Spleen (tissue), 7 donors: ENCODE measurements around the gene NELL2.

ENCODE experiments used
- POLR2A ChIP-seq, 3 donors: fragments of 450-650 bp; IDR thresholded peaks; one replicate each; pipeline ENCODE4 v1.5.1; 2017; ENCODE audit warnings: antibody characterized with exemption in 3 of 3, mild to moderate bottlenecking in 1 of 3
- POLR2AphosphoS5 ChIP-seq, 3 donors: sonication (generic); formaldehyde crosslinking; IDR thresholded peaks; one replicate each; pipeline ENCODE4 v1.5.1; 2017; ENCODE audit warnings: antibody characterized with exemption in 3 of 3
- TF ChIP-seq, protein P1 (sequence below), 11 experiments: fragments of 200-600 bp in 7 of 11; fragments of 450-650 bp in 4 of 11; sonication (generic) in 4 of 11; IDR thresholded peaks in 8 of 11; conservative IDR thresholded peaks in 3 of 11; 1 replicate in 7 of 11; 2 replicates in 4 of 11; pipeline versions ENCODE4 v1.4.0 to v1.8.0; 2016 to 2021; ENCODE audit warnings: antibody characterized with exemption in 11 of 11, inconsistent platforms in 4 of 11, mild to moderate bottlenecking in 1 of 11
- donor health status: DM: no; HTN: no; CAD: no; lungs with moderate emphysema.
- donor health status: DM: no; HTN: no; CAD: no.
- donor health status: DM: no; HTN: no; CAD: no.

DNA sequence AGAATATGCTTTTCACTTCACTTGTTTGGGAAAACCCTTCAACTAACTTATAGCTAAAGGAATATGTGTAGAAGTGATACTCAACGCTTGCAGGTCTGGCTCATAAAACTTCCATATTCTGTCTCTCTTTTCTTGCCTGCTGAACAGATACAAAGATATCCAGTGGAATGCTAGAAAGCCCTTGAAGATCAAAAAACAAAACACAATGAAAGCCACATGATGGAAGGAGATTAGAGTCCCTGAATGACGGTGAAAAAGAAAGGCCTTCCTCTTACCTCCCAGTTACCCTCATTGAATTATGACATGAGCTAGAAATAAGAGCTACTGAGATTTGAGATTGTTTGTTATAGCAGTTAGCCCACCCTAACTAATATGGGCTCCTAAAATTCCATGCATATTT, 28.2 kb upstream of the NELL2 start:
- TF ChIP-seq POLR2A (IDR thresholded peaks at IDR 0.05) (no peak), POLR2AphosphoS5 (IDR thresholded peaks at IDR 0.05) (no peak)
- TF ChIP-seq, protein P1, sequence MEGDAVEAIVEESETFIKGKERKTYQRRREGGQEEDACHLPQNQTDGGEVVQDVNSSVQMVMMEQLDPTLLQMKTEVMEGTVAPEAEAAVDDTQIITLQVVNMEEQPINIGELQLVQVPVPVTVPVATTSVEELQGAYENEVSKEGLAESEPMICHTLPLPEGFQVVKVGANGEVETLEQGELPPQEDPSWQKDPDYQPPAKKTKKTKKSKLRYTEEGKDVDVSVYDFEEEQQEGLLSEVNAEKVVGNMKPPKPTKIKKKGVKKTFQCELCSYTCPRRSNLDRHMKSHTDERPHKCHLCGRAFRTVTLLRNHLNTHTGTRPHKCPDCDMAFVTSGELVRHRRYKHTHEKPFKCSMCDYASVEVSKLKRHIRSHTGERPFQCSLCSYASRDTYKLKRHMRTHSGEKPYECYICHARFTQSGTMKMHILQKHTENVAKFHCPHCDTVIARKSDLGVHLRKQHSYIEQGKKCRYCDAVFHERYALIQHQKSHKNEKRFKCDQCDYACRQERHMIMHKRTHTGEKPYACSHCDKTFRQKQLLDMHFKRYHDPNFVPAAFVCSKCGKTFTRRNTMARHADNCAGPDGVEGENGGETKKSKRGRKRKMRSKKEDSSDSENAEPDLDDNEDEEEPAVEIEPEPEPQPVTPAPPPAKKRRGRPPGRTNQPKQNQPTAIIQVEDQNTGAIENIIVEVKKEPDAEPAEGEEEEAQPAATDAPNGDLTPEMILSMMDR (IDR thresholded peaks at IDR 0.05 in 8 of 11, conservative IDR thresholded peaks at IDR 0.05 in 3 of 11) = no peak
